Measurements from ENCODE around the gene LRFN3.

The LRFN3 gene

GRCh38 chr19:35991731-35992450, 55.7 kb downstream of the LRFN3 start:
- no peak for DNase-seq (ENCODE audit: low spot score)
- H3K4me1 ChIP-seq (ENCODE audit: insufficient read depth, poor library complexity, severe bottlenecking): peaks cover 3% of the 10 kb centered on the region
- no peak for TF ChIP-seq CTCF (IDR thresholded peaks at IDR 0.05; ENCODE audit: poor library complexity, severe bottlenecking)
- no peak overlapping the region for H3K4me3 ChIP-seq (ENCODE audit: severe bottlenecking)
- no peaks in the 10 kb centered on the region for H3K9me3 ChIP-seq (ENCODE audit: severe bottlenecking)
- H3K27me3 ChIP-seq (ENCODE audit: insufficient read depth, poor library complexity, severe bottlenecking): peaks cover 4% of the 10 kb centered on the region
- H3K36me3 ChIP-seq (ENCODE audit: low read depth): 0 out of 2 replicates have a peak, but pooled peaks cover 6% of the 10 kb centered on the region
- no peak overlapping the region for H3K27ac ChIP-seq (ENCODE audit: poor library complexity, severe bottlenecking)
- ATAC-seq (ENCODE audit: low read depth): no peak

GRCh38 chr19:35992907-35993765, 57.0 kb downstream of the LRFN3 start:
- H3K4me1 ChIP-seq (ENCODE audit: insufficient read depth, poor library complexity, severe bottlenecking): peaks cover 3% of the 10 kb centered on the region
- no peak overlapping the region for H3K4me3 ChIP-seq (ENCODE audit: severe bottlenecking)
- H3K36me3 ChIP-seq (ENCODE audit: low read depth): peaks cover 11% of the 10 kb centered on the region
- TF ChIP-seq CTCF (IDR thresholded peaks at IDR 0.05; ENCODE audit: poor library complexity, severe bottlenecking): no peak
- H3K9me3 ChIP-seq (ENCODE audit: severe bottlenecking): no peaks in the 10 kb centered on the region
- ATAC-seq (ENCODE audit: low read depth) (no peak), DNase-seq (ENCODE audit: low spot score) (no peak)
- no peaks in the 10 kb centered on the region for H3K27me3 ChIP-seq (ENCODE audit: insufficient read depth, poor library complexity, severe bottlenecking)
- no peak overlapping the region for H3K27ac ChIP-seq (ENCODE audit: poor library complexity, severe bottlenecking)

- ATAC-seq (ENCODE audit: low read depth): no peak
- H3K9me3 ChIP-seq (ENCODE audit: severe bottlenecking): no peaks in the 10 kb centered on the region
- H3K4me3 ChIP-seq (ENCODE audit: severe bottlenecking): peak overlapping the region; percentile 61
- H3K27ac ChIP-seq (ENCODE audit: poor library complexity, severe bottlenecking): no peak overlapping the region
- no peak for TF ChIP-seq CTCF (IDR thresholded peaks at IDR 0.05; ENCODE audit: poor library complexity, severe bottlenecking)
- H3K27me3 ChIP-seq (ENCODE audit: insufficient read depth, poor library complexity, severe bottlenecking): no peaks in the 10 kb centered on the region
- peaks cover 18% of the 10 kb centered on the region for H3K36me3 ChIP-seq (ENCODE audit: low read depth)
- peaks cover 3% of the 10 kb centered on the region for H3K4me1 ChIP-seq (ENCODE audit: insufficient read depth, poor library complexity, severe bottlenecking)
- DNase-seq (ENCODE audit: low spot score): no peak
These were observed 57.9 kb downstream of the LRFN3 start for GRCh38 chr19:35993923-35994598.
